Lower lobe of right lung (tissue), 2 donors: ENCODE data around the gene EVX2. TPM values are rescaled to one million over a fixed set of nuclear protein-coding genes. Genes with fewer than 3 reads are reported as not detected.

Source experiments
- ATAC-seq, 2 donors: fragments of 200-7000 bp; cut with Tn5 transposase; one replicate each; pipeline ENCODE4 v1.9.1; 2020 to 2022; ENCODE audit warnings: mild to moderate bottlenecking in 2 of 2, moderate library complexity in 2 of 2
- DNase-seq: peaks from one replicate; pipeline ENCODE4 v3.0.0-alpha.2; 2020
- H3K27ac ChIP-seq: fragments of 200-600 bp; one replicate; pipeline ENCODE4 v1.8.0; 2022
- H3K27me3 ChIP-seq: fragments of 200-600 bp; one replicate; pipeline ENCODE4 v1.8.0; 2022; ENCODE audit warnings: low read depth
- H3K36me3 ChIP-seq: fragments of 200-600 bp; one replicate; pipeline ENCODE4 v1.8.0; 2022; ENCODE audit warnings: mild to moderate bottlenecking
- H3K4me1 ChIP-seq: fragments of 200-600 bp; one replicate; pipeline ENCODE4 v1.8.0; 2022
- H3K4me3 ChIP-seq: fragments of 200-600 bp; one replicate; pipeline ENCODE4 v1.8.0; 2022; ENCODE audit warnings: mild to moderate bottlenecking
- H3K9me3 ChIP-seq: fragments of 200-600 bp; one replicate; pipeline ENCODE4 v1.8.0; 2022
- intact Hi-C: fragments of 100-400 bp; cut with DNase I; formaldehyde crosslinking; loops from one replicate; pipeline ENCODE4 v1.11.0; 2022
- total RNA-seq: library from RNA; stranded (reverse); fragmentation: NEBNext Ultra II Directional; extraction: Animal tissue kit (Norgen Biotek cat#: 25700); gene quantifications from one replicate; pipeline ENCODE4 v1.2.1, GENCODE V29; 2021
- TF ChIP-seq, protein P1 (sequence below): fragments of 200-600 bp; IDR thresholded peaks from one replicate; pipeline ENCODE4 v1.8.0; 2022; ENCODE audit warnings: antibody characterized with exemption, mild to moderate bottlenecking
- donor health status: DM: no; HTN: yes; CAD: no; lungs with severe emphysema.

Gene EVX2
- total RNA-seq, 1 donor from 2014 or later, result not detected

- intact Hi-C loops, result no loop called here
- no peak for ATAC-seq
- TF ChIP-seq, protein P1, sequence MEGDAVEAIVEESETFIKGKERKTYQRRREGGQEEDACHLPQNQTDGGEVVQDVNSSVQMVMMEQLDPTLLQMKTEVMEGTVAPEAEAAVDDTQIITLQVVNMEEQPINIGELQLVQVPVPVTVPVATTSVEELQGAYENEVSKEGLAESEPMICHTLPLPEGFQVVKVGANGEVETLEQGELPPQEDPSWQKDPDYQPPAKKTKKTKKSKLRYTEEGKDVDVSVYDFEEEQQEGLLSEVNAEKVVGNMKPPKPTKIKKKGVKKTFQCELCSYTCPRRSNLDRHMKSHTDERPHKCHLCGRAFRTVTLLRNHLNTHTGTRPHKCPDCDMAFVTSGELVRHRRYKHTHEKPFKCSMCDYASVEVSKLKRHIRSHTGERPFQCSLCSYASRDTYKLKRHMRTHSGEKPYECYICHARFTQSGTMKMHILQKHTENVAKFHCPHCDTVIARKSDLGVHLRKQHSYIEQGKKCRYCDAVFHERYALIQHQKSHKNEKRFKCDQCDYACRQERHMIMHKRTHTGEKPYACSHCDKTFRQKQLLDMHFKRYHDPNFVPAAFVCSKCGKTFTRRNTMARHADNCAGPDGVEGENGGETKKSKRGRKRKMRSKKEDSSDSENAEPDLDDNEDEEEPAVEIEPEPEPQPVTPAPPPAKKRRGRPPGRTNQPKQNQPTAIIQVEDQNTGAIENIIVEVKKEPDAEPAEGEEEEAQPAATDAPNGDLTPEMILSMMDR, result no peak
- Histone ChIP-seq H3K27me3 (peaks cover 100% of the 10 kb centered on the region), H3K4me1 (peaks cover 13% of the 10 kb centered on the region), H3K36me3 (no peaks in the 10 kb centered on the region), H3K9me3 (no peaks in the 10 kb centered on the region), H3K4me3 (no peak overlapping the region), H3K27ac (no peak overlapping the region)
- DNase-seq, result no peak
Observed at GRCh38 chr2:176118601-176119339, 35.0 kb upstream of the EVX2 start.

GRCh38 chr2:176117823-176118371, 34.1 kb upstream of the EVX2 start:
- H3K9me3 ChIP-seq, result no peaks in the 10 kb centered on the region
- H3K27ac ChIP-seq, result no peak overlapping the region
- intact Hi-C loops, result no loop called here
- H3K36me3 ChIP-seq, result no peaks in the 10 kb centered on the region
- H3K4me1 ChIP-seq, result peaks cover 8% of the 10 kb centered on the region
- H3K4me3 ChIP-seq, result no peak overlapping the region
- DNase-seq, result no peak
- TF ChIP-seq, protein P1, result no peak
- ATAC-seq, result no peak
- H3K27me3 ChIP-seq, result peaks cover 100% of the 10 kb centered on the region

DNA sequence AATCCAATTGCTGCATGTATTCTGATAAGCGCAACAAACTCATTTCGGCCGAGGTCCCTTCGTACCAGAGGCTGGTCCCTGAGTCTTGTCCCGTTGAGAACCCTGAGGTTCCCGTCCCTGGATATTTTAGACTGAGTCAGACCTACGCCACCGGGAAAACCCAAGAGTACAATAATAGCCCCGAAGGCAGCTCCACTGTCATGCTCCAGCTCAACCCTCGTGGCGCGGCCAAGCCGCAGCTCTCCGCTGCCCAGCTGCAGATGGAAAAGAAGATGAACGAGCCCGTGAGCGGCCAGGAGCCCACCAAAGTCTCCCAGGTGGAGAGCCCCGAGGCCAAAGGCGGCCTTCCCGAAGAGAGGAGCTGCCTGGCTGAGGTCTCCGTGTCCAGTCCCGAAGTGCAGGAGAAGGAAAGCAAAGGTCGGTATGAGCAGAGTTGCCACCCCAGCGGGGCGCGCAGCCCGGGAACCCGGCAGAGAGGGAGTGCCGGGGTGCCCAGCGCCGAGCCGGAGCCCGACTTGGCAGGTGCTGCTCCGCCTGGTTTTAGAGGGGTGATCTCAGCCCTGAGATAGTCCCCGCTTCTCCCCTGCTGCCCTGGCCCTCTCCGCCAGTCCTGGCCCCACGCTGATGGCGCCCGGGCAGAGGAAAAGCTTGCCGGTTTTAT, 33.5 kb upstream of the EVX2 start:
- H3K27me3 ChIP-seq, result peaks cover 100% of the 10 kb centered on the region
- TF ChIP-seq, protein P1, result no peak
- no peak overlapping the region for H3K27ac ChIP-seq
- H3K36me3 ChIP-seq, result no peaks in the 10 kb centered on the region
- ATAC-seq (no peak), DNase-seq (no peak)
- intact Hi-C loops, result no loop called here
- H3K4me3 ChIP-seq, result no peak overlapping the region
- peaks cover 2% of the 10 kb centered on the region for H3K4me1 ChIP-seq
- H3K9me3 ChIP-seq, result no peaks in the 10 kb centered on the region

DNA sequence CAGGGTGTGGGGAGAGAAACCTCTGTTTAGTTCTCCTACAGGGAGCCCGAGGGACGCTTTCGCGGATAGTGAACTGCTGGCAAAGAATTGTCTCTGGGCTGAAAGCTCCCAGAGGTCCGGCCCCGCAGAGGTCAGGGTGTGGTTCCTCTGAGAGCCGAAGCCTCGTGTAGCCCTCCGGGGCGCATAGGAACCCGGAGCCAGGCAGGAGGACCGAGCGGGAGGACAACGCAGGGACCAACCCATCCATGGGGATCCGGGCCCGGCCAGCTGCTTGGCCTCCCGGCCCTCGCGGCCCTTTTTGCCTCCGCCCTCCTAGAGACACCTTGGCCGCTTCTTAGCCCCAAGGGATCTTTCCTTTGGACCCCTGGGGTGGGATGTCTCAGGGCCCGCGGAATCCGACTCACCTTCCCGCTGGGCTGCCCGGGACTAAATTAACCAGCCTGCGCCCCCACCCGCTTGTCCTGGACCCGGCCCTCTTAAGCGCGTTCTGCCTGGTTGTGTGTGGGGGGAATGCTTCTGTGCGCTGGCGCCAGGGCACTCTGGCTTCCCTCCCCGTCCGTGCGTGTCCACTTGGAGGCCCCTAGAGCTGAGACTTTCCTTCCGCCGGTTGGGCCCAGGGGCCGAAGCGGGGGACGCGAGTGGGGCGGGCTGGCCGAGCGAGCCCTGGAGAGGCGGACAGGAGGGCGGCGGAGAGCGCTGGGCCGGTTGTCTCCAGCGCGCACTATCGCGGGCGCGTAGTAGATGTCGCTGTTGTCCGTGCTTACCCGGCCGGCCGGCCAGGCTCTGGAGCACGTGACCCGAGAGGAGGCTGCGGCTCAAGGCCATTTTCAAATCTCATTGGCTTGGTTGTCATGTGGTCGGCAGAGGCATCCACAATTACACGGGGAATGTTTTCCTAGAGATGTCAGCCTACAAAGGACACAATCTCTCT, 32.4 kb upstream of the EVX2 start, which contains the start of gene HOXD10:
HOXD10 (plus strand) TSS at position 896 of the 931 bp plus-strand sequence. CDS start 56 bp downstream, outside the sequence.
- no peak within 1 kb of the TSS for H3K4me3 ChIP-seq
- H3K27ac ChIP-seq, result no peak within 1 kb of the TSS
- no peaks in the 10 kb centered on the region for H3K9me3 ChIP-seq
- DNase-seq, result no peak
- H3K4me1 ChIP-seq, result no peaks in the 10 kb centered on the region
- no peaks in the 10 kb centered on the region for H3K36me3 ChIP-seq
- H3K27me3 ChIP-seq, result peaks cover 100% of the 10 kb centered on the region
- TF ChIP-seq, protein P1, result no peak
- intact Hi-C loops, result no loop called here
- peak in 1 of 2 donors; percentile 41 for ATAC-seq
